T47D (cell line): ENCODE data around the gene AQP1.

Experiments used
- DNase-seq, 2 experiments: peaks; one replicate each; pipeline versions ENCODE4 v3.0.0 to v3.0.0-alpha.2; 2011 to 2012; ENCODE audit warnings: low read depth in 1 of 2, low spot score in 1 of 2
- JUND ChIP-seq: IDR thresholded peaks from 2 replicates; pipeline ENCODE4 v1.6.1; 2012; ENCODE audit warnings: low read depth
- in situ Hi-C: cut with HindIII; loops from 2 replicates; pipeline ENCODE4 v1.10.0; 2016; ENCODE audit warnings: low sequenced_read_pairs, low pct_unique_long_range_greater_than_20kb

Gene AQP1

GRCh38 chr7:30971840-30972563 lies 60.3 kb downstream of the AQP1 start:
- TF ChIP-seq JUND: no peak
- in situ Hi-C loops: no loop called here
- no peak for DNase-seq

GRCh38 chr7:30973292-30973691 lies 61.6 kb downstream of the AQP1 start:
- no peak for TF ChIP-seq JUND

GRCh38 chr7:30973791-30974604 lies 62.3 kb downstream of the AQP1 start:
- no peak for DNase-seq
- no peak for TF ChIP-seq JUND
- in situ Hi-C loops: no loop called here

More at GRCh38 chr7:30973292-30973691, 61.6 kb downstream of the AQP1 start:
- DNase-seq: no peak
- in situ Hi-C loops: no loop called here

GRCh38 chr7:30974605-30975255 lies 63.1 kb downstream of the AQP1 start:
- in situ Hi-C loops: no loop called here
- TF ChIP-seq JUND: no peak
- DNase-seq: peak in 1 of 2 experiments; percentile 62
